HCT116 (cell line): ENCODE measurements around the gene ADAMTS6. TPM values are rescaled to one million over a fixed set of nuclear protein-coding genes. Genes with fewer than 3 reads are reported as not detected.

ENCODE experiments used
- ATAC-seq: fragments of 200-7000 bp; cut with Tn5 transposase; 2 replicates; pipeline ENCODE4 v1.9.1; 2020; ENCODE audit warnings: mild to moderate bottlenecking, moderate library complexity
- BruUV-seq: library from RNA; stranded (reverse); fragments of 400-500 nt; replicated peaks from 2 replicates; lab custom pipeline; 2021; lab: Mats Ljungman, UMichigan
- CTCF ChIA-PET: fragments of 300-600 bp; sonication (Branson Sonifier 250); formaldehyde crosslinking; loops from one replicate; lab custom pipeline; 2021; ENCODE audit warnings: antibody characterized with exemption; lab: Charles Lee
- POLR2A ChIA-PET: fragments of 300-600, 350-600 bp; sonication (Branson Sonifier 250); formaldehyde crosslinking; loops from one replicate; lab custom pipeline; 2021; ENCODE audit warnings: antibody characterized with exemption; lab: Charles Lee
- RAD21 ChIA-PET, 2 experiments: fragments of 300-600 bp; sonication (Branson Sonifier 250); formaldehyde crosslinking; loops; one replicate each; lab custom pipeline; 2023; ENCODE audit warnings: low total read pairs in 2 of 2; ENCODE audit not compliant: uncharacterized antibody in 2 of 2, unreplicated experiment in 2 of 2, low non-redundant PET in 1 of 2; lab: Charles Lee
- DNase-seq: peaks from one replicate; pipeline ENCODE4 v3.0.0-alpha.2; 2010; ENCODE audit warnings: low read depth, low spot score
- H2AFZ ChIP-seq: fragments of 200-600 bp; shearing (Covaris generic), sonication (generic); 2 replicates; pipeline ENCODE4 v1.6.1; 2017; ENCODE audit warnings: low read depth, mixed run types, mixed read lengths, antibody characterized with exemption, low read length; ENCODE audit not compliant: poor library complexity, severe bottlenecking
- H3K27ac ChIP-seq: 2 replicates; pipeline ENCODE4 v1.5.1; 2012; ENCODE audit warnings: low read depth, low read length
- H3K27me3 ChIP-seq: fragments of 200-600 bp; sonication (generic); 2 replicates; pipeline ENCODE4 v1.6.1; 2016; ENCODE audit warnings: mixed run types, low read length, mixed read lengths; ENCODE audit not compliant: insufficient read depth
- H3K36me3 ChIP-seq, 2 experiments: fragments of 200-500 bp in 1 of 2; fragments of 200-600 bp in 1 of 2; sonication (Bioruptor generic) in 1 of 2; sonication (generic) in 1 of 2; 2 replicates each; pipeline versions ENCODE4 v1.5.1 to v1.6.1; 2014 to 2016; ENCODE audit warnings: low read length in 2 of 2, inconsistent platforms in 1 of 2, mixed read lengths in 1 of 2, mixed run types in 1 of 2; ENCODE audit not compliant: insufficient read depth in 2 of 2, control insufficient read depth in 1 of 2
- H3K4me1 ChIP-seq, 2 experiments: fragments of 200-600 bp in 1 of 2; sonication (generic) in 1 of 2; 2 replicates each; pipeline versions ENCODE4 v1.5.1 to v1.6.1; 2012 to 2017; ENCODE audit warnings: low read length in 2 of 2, inconsistent platforms in 1 of 2, mild to moderate bottlenecking in 1 of 2, mixed read lengths in 1 of 2, mixed run types in 1 of 2, moderate library complexity in 1 of 2; ENCODE audit not compliant: insufficient read depth in 2 of 2, control insufficient read depth in 1 of 2
- H3K4me2 ChIP-seq: fragments of 200-600 bp; sonication (generic); 2 replicates; pipeline ENCODE4 v1.6.1; 2017; ENCODE audit warnings: mixed run types, low read length, mixed read lengths
- H3K4me3 ChIP-seq, 2 experiments: fragments of 200-600 bp in 1 of 2; sonication (generic) in 1 of 2; replicated peaks in 1 of 2; 2 replicates each; pipeline ENCODE4 v1.5.1; 2011 to 2016; ENCODE audit warnings: low read length in 2 of 2, control low read depth in 1 of 2, low read depth in 1 of 2, mild to moderate bottlenecking in 1 of 2, mixed read lengths in 1 of 2, mixed run types in 1 of 2
- H3K79me2 ChIP-seq: fragments of 200-600 bp; sonication (generic); 2 replicates; pipeline ENCODE4 v1.6.1; 2017; ENCODE audit warnings: mild to moderate bottlenecking, mixed run types, low read length, moderate library complexity, mixed read lengths; ENCODE audit not compliant: insufficient read depth
- H3K9ac ChIP-seq: fragments of 200-600 bp; sonication (generic); 2 replicates; pipeline ENCODE4 v1.6.1; 2016; ENCODE audit warnings: low read length, mixed read lengths
- H3K9me2 ChIP-seq: fragments of 200-600 bp; sonication (generic), shearing (Covaris generic); 2 replicates; pipeline ENCODE4 v1.6.1; 2017; ENCODE audit warnings: mixed run types, mild to moderate bottlenecking, moderate library complexity; ENCODE audit not compliant: insufficient read depth
- H3K9me3 ChIP-seq, 2 experiments: fragments of 200-500 bp in 1 of 2; fragments of 200-600 bp in 1 of 2; sonication (Bioruptor generic) in 1 of 2; sonication (generic) in 1 of 2; 2 replicates each; pipeline ENCODE4 v1.6.1; 2014 to 2017; ENCODE audit warnings: low read length in 2 of 2, mixed read lengths in 2 of 2, inconsistent platforms in 1 of 2, low read depth in 1 of 2, mild to moderate bottlenecking in 1 of 2, mixed run types in 1 of 2, moderate library complexity in 1 of 2; ENCODE audit not compliant: control insufficient read depth in 1 of 2, insufficient read depth in 1 of 2
- H4K20me1 ChIP-seq: fragments of 200-600 bp; sonication (generic), shearing (Covaris generic); 2 replicates; pipeline ENCODE4 v1.6.1; 2017; ENCODE audit warnings: mixed run types, mild to moderate bottlenecking, moderate library complexity; ENCODE audit not compliant: insufficient read depth
- CBX3 ChIP-seq: IDR thresholded peaks from 2 replicates; pipeline ENCODE4 v1.6.1; 2012; ENCODE audit warnings: low read depth
- EGR1 ChIP-seq: IDR thresholded peaks from 2 replicates; pipeline ENCODE4 v1.6.1; 2012; ENCODE audit warnings: low read depth
- ELF1 ChIP-seq: IDR thresholded peaks from 2 replicates; pipeline ENCODE4 v1.6.1; 2012; ENCODE audit warnings: low read depth, borderline replicate concordance
- EZH2 ChIP-seq: fragments of 200-600 bp; sonication (generic); IDR thresholded peaks from 2 replicates; pipeline ENCODE4 v1.6.1; 2017; ENCODE audit warnings: antibody characterized with exemption, mixed run types
- JUND ChIP-seq: IDR thresholded peaks from 2 replicates; pipeline ENCODE4 v1.6.1; 2012
- POLR2A ChIP-seq: IDR thresholded peaks from 2 replicates; pipeline ENCODE4 v1.7.0; 2011; ENCODE audit warnings: borderline replicate concordance; ENCODE audit not compliant: insufficient read depth, insufficient read length; ENCODE audit errors: extremely low read depth
- POLR2AphosphoS5 ChIP-seq: IDR thresholded peaks from 2 replicates; pipeline ENCODE4 v1.6.1; 2011; ENCODE audit warnings: mild to moderate bottlenecking, low read depth, low read length, moderate library complexity
- RAD21 ChIP-seq: IDR thresholded peaks from 2 replicates; pipeline ENCODE4 v1.6.1; 2012; ENCODE audit warnings: low read depth, mild to moderate bottlenecking
- SRF ChIP-seq: IDR thresholded peaks from 2 replicates; pipeline ENCODE4 v1.6.1; 2012; ENCODE audit warnings: low read depth
- ZNF274 ChIP-seq: fragments of 200-500 bp; sonication (Bioruptor generic); IDR thresholded peaks from 2 replicates; pipeline ENCODE4 v1.6.1; 2014; ENCODE audit warnings: mild to moderate bottlenecking, low read depth, low read length, inconsistent platforms
- intact Hi-C: fragments of 100-400 bp; cut with micrococcal nuclease; formaldehyde crosslinking; loops from 2 replicates; pipeline ENCODE4 v1.10.0; 2022
- total RNA-seq: library from RNA; stranded (reverse); gene quantifications from one replicate; pipeline ENCODE4 v1.2.1, GENCODE V29; 2021; ENCODE audit not compliant: unreplicated experiment
- TF ChIP-seq, protein P1 (sequence below), 3 experiments: fragments of 200-600 bp in 1 of 3; sonication (generic) in 1 of 3; IDR thresholded peaks in 2 of 3; conservative IDR thresholded peaks in 1 of 3; 2 replicates each; pipeline ENCODE4 v1.5.1; 2012 to 2017; ENCODE audit warnings: low read depth in 2 of 3, low read length in 2 of 3, antibody characterized with exemption in 1 of 3, borderline replicate concordance in 1 of 3, control low read depth in 1 of 3, mild to moderate bottlenecking in 1 of 3, mixed read lengths in 1 of 3, mixed run types in 1 of 3, moderate library complexity in 1 of 3; ENCODE audit not compliant: insufficient read depth in 1 of 3
- TF ChIP-seq, protein P2 (sequence below): IDR thresholded peaks from 2 replicates; pipeline ENCODE4 v1.6.1; 2012; ENCODE audit warnings: low read depth

ADAMTS6 gene
- total RNA-seq, 1 experiment from 2014 or later: 0.93 TPM

DNA sequence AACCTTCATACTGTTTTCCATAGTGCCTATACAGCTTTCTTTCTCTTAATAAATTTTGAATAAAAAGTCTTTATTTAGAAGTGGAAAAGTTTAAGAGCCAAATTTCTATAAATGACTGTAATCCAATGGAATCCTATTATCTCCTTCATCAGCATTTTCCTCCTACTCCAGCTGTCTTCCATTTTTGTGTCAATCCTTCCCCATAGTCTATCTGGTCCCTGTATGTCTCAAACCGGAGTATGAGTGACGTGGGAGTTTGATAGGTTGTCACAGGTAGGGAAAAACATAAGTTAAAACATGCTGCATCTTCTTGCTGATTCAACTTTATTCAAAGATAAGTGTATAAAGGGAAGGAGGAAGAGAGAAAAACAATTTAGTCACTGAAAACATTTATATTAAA is 70.4 kb downstream of the ADAMTS6 start:
- Histone ChIP-seq H2AFZ (no peak overlapping the region), H3K36me3 (no peaks in the 10 kb centered on the region), H3K27ac (no peak overlapping the region), H4K20me1 (no peaks in the 10 kb centered on the region), H3K4me3 (no peak overlapping the region), H3K4me2 (no peak overlapping the region)
- RAD21 ChIA-PET: no interaction called here
- POLR2A ChIA-PET: no interaction called here
- no TSS peak for BruUV-seq
- TF ChIP-seq ELF1 (no peak), EZH2 (no peak), CBX3 (no peak), JUND (no peak), ZNF274 (no peak), EGR1 (no peak), POLR2A (no peak), RAD21 (no peak), POLR2AphosphoS5 (no peak), SRF (no peak)
- TF ChIP-seq, protein P1, sequence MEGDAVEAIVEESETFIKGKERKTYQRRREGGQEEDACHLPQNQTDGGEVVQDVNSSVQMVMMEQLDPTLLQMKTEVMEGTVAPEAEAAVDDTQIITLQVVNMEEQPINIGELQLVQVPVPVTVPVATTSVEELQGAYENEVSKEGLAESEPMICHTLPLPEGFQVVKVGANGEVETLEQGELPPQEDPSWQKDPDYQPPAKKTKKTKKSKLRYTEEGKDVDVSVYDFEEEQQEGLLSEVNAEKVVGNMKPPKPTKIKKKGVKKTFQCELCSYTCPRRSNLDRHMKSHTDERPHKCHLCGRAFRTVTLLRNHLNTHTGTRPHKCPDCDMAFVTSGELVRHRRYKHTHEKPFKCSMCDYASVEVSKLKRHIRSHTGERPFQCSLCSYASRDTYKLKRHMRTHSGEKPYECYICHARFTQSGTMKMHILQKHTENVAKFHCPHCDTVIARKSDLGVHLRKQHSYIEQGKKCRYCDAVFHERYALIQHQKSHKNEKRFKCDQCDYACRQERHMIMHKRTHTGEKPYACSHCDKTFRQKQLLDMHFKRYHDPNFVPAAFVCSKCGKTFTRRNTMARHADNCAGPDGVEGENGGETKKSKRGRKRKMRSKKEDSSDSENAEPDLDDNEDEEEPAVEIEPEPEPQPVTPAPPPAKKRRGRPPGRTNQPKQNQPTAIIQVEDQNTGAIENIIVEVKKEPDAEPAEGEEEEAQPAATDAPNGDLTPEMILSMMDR (IDR thresholded peaks at IDR 0.05 in 2 of 3, conservative IDR thresholded peaks at IDR 0.05 in 1 of 3; ENCODE audit: borderline replicate concordance in 1 of 3, insufficient read depth in 1 of 3, low read depth in 2 of 3, low read length in 2 of 3): no peak
- TF ChIP-seq, protein P2, sequence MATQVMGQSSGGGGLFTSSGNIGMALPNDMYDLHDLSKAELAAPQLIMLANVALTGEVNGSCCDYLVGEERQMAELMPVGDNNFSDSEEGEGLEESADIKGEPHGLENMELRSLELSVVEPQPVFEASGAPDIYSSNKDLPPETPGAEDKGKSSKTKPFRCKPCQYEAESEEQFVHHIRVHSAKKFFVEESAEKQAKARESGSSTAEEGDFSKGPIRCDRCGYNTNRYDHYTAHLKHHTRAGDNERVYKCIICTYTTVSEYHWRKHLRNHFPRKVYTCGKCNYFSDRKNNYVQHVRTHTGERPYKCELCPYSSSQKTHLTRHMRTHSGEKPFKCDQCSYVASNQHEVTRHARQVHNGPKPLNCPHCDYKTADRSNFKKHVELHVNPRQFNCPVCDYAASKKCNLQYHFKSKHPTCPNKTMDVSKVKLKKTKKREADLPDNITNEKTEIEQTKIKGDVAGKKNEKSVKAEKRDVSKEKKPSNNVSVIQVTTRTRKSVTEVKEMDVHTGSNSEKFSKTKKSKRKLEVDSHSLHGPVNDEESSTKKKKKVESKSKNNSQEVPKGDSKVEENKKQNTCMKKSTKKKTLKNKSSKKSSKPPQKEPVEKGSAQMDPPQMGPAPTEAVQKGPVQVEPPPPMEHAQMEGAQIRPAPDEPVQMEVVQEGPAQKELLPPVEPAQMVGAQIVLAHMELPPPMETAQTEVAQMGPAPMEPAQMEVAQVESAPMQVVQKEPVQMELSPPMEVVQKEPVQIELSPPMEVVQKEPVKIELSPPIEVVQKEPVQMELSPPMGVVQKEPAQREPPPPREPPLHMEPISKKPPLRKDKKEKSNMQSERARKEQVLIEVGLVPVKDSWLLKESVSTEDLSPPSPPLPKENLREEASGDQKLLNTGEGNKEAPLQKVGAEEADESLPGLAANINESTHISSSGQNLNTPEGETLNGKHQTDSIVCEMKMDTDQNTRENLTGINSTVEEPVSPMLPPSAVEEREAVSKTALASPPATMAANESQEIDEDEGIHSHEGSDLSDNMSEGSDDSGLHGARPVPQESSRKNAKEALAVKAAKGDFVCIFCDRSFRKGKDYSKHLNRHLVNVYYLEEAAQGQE: no peak
- TF ChIP-seq, all 23 proteins: peak for 0
- Histone ChIP-seq H3K9me3 (no peaks in the 10 kb centered on the region), H3K9me2 (no peaks in the 10 kb centered on the region), H3K9ac (no peak overlapping the region), H3K4me1 (no peaks in the 10 kb centered on the region), H3K79me2 (no peaks in the 10 kb centered on the region), H3K27me3 (no peaks in the 10 kb centered on the region)
- DNase-seq (no peak), ATAC-seq (no peak)
- intact Hi-C loops: no loop called here
- CTCF ChIA-PET: no interaction called here
